Transverse colon (tissue), 3 donors: Measurements from ENCODE around the gene LYZL6.

Experiments
- CTCF ChIP-seq, 5 experiments: fragments of 200-600 bp in 3 of 5; fragments of 450-650 bp in 2 of 5; sonication (generic) in 3 of 5; IDR thresholded peaks; 1 replicate in 2 of 5; 2 replicates in 3 of 5; pipeline ENCODE4 v1.5.1; 2016 to 2017; ENCODE audit warnings: antibody characterized with exemption in 5 of 5, inconsistent platforms in 3 of 5, mild to moderate bottlenecking in 2 of 5, moderate library complexity in 1 of 5
- EP300 ChIP-seq: sonication (generic); formaldehyde crosslinking; IDR thresholded peaks from one replicate; pipeline ENCODE4 v1.6.1; 2017; ENCODE audit warnings: antibody characterized with exemption, low read depth

DNA sequence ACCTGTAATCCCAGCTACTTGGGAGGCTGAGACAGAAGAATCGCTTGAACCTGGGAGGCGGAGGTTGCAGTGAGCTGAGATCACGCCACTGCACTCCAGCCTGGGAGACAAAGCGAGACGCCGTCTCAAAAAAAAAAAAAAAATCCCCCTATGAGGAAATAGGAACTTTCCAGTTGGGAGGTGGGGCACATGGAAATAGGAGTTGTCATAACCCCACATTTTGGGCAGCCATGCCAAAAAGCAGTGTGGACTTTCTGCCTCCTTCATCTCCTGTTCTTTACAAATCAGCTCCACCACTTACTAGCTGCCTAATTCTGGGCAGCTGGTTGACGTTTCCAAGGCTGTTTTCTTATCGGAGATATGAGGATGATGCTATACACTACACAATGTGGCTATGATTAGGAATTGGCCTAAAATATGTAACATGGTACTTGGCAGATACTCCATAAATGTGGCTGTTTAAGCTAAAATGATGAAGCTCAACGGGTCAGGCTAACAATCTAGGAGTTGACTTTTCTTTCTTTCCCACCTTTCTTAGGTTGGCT lies 41.8 kb downstream of the LYZL6 start:
- TF ChIP-seq EP300 (no peak), CTCF (IDR thresholded peaks at IDR 0.05) (no peak)
